Esophagus squamous epithelium (tissue), 5 donors: ENCODE results near the gene GOLGA8J. TPM values are rescaled to one million over a fixed set of nuclear protein-coding genes. Genes with fewer than 3 reads are reported as not detected.
A peak's percentile ranks its signal among the peaks of the same experiment; 100 is the strongest.
"Not testable (repeated sequence)": the region's sequence is repeated elsewhere in the genome, so short reads cannot be mapped to it uniquely, and the experiment has no call there.

Experiments
- DNase-seq: peaks from one replicate; lab custom pipeline; 2025; lab: John Stamatoyannopoulos, UW
- H3K27ac ChIP-seq, 4 donors: fragments of 200-600 bp; sonication (generic); one replicate each; pipeline ENCODE4 v1.5.1; 2016 to 2019; ENCODE audit warnings: mild to moderate bottlenecking in 1 of 4
- H3K27me3 ChIP-seq, 4 donors: fragments of 200-600 bp; sonication (generic); 1 replicate in 3 of 4; 2 replicates in 1 of 4; pipeline versions ENCODE4 v1.5.1 to v1.6.0; 2017 to 2021; ENCODE audit warnings: antibody characterized with exemption in 1 of 4
- H3K36me3 ChIP-seq, 3 donors: fragments of 200-600 bp; sonication (generic); one replicate each; pipeline ENCODE4 v1.5.1; 2016 to 2019
- H3K4me1 ChIP-seq, 3 donors: fragments of 200-600 bp; sonication (generic); one replicate each; pipeline ENCODE4 v1.5.1; 2017 to 2019
- H3K4me3 ChIP-seq, 4 donors: fragments of 200-600 bp; sonication (generic); 1 replicate in 3 of 4; 2 replicates in 1 of 4; pipeline ENCODE4 v1.5.1; 2016 to 2019; ENCODE audit warnings: mild to moderate bottlenecking in 2 of 4, moderate library complexity in 1 of 4
- H3K9me3 ChIP-seq, 3 donors: fragments of 200-600 bp; sonication (generic); one replicate each; pipeline ENCODE4 v1.5.1; 2016 to 2019
- CTCF ChIP-seq, 6 experiments: fragments of 450-650 bp in 4 of 6; fragments of 200-600 bp in 2 of 6; sonication (generic) in 2 of 6; IDR thresholded peaks; one replicate each; pipeline ENCODE4 v1.5.1; 2016 to 2019; ENCODE audit warnings: antibody characterized with exemption in 6 of 6, mild to moderate bottlenecking in 4 of 6, moderate library complexity in 4 of 6
- POLR2A ChIP-seq, 4 donors: fragments of 450-650 bp; IDR thresholded peaks; one replicate each; pipeline ENCODE4 v1.6.1; 2017; ENCODE audit warnings: antibody characterized with exemption in 4 of 4, mild to moderate bottlenecking in 4 of 4, moderate library complexity in 3 of 4
- WGBS, 2 donors: methylation state at CpG; one replicate each; pipeline ENCODE4 v1.1.5; 2018; 5-methylcytosine and 5-hydroxymethylcytosine counted together
- intact Hi-C: fragments of 100-400 bp; cut with DNase I; formaldehyde crosslinking; loops from one replicate; pipeline ENCODE4 v1.15.0; 2022
- total RNA-seq, 4 donors: library from RNA; depleted of rRNA; stranded (reverse); fragments of >200 nt; gene quantifications; one replicate each; pipeline ENCODE4 v1.1.0, GENCODE V29; 2016
- donor health status: DM: yes; HTN: yes; CAD: no.

GOLGA8J gene
- total RNA-seq, 4 donors from 2014 or later = not detected

GRCh38 chr15:30041868-30042267 is 40.9 kb upstream of the GOLGA8J start:
- intact Hi-C loops = no loop called here
- peaks cover 0 to 12% (median 0%) of the 10 kb centered on the region in 4 donors for H3K27me3 ChIP-seq
- no peak overlapping the region for H3K4me3 ChIP-seq
- no peak for DNase-seq
- no peak overlapping the region for H3K27ac ChIP-seq
- no peak for TF ChIP-seq POLR2A (IDR thresholded peaks at IDR 0.05)
- TF ChIP-seq CTCF (IDR thresholded peaks at IDR 0.05) = no peak
- no peaks in the 10 kb centered on the region for H3K9me3 ChIP-seq
- H3K4me1 ChIP-seq = peaks cover 0 to 9% (median 0%) of the 10 kb centered on the region in 3 donors
- H3K36me3 ChIP-seq = no peaks in the 10 kb centered on the region
- 44 to 50% methylated on average over 3 of the region's 3 CpGs for WGBS, 2 donors

- Histone ChIP-seq H3K36me3 (no peaks in the 10 kb centered on the region), H3K27me3 (peaks cover 0 to 16% (median 0%) of the 10 kb centered on the region in 4 donors), H3K4me1 (peaks cover 0 to 9% (median 0%) of the 10 kb centered on the region in 3 donors), H3K27ac (no peak overlapping the region), H3K4me3 (no peak overlapping the region), H3K9me3 (no peaks in the 10 kb centered on the region)
- 42 to 56% methylated on average over 4 of the region's 4 CpGs for WGBS, 2 donors
- DNase-seq = no peak
- TF ChIP-seq CTCF (IDR thresholded peaks at IDR 0.05) = no peak
- no peak for TF ChIP-seq POLR2A (IDR thresholded peaks at IDR 0.05)
- intact Hi-C loops = no loop called here
Observed at GRCh38 chr15:30042556-30042955, 40.2 kb upstream of the GOLGA8J start.

GRCh38 chr15:30043211-30043655 is 39.5 kb upstream of the GOLGA8J start:
- 30 to 35% methylated on average over 2 of the region's 2 CpGs for WGBS, 2 donors
- Histone ChIP-seq H3K4me1 (peaks cover 0 to 9% (median 0%) of the 10 kb centered on the region in 3 donors), H3K9me3 (no peaks in the 10 kb centered on the region), H3K27me3 (peaks cover 0 to 16% (median 0%) of the 10 kb centered on the region in 4 donors), H3K4me3 (no peak overlapping the region), H3K36me3 (no peaks in the 10 kb centered on the region), H3K27ac (no peak overlapping the region)
- intact Hi-C loops = no loop called here
- no peak for DNase-seq
- no peak for TF ChIP-seq POLR2A (IDR thresholded peaks at IDR 0.05)
- TF ChIP-seq CTCF (IDR thresholded peaks at IDR 0.05) = peak in 2 of 6 experiments; percentile 6 to 27

GRCh38 chr15:30044377-30044776 is 38.4 kb upstream of the GOLGA8J start:
- Histone ChIP-seq H3K9me3 (no peaks in the 10 kb centered on the region), H3K4me1 (peaks cover 0 to 9% (median 0%) of the 10 kb centered on the region in 3 donors), H3K27me3 (peaks cover 0 to 16% (median 0%) of the 10 kb centered on the region in 4 donors), H3K36me3 (no peaks in the 10 kb centered on the region), H3K27ac (no peak overlapping the region), H3K4me3 (no peak overlapping the region)
- no peak for DNase-seq
- TF ChIP-seq CTCF (IDR thresholded peaks at IDR 0.05) = no peak
- no peak for TF ChIP-seq POLR2A (IDR thresholded peaks at IDR 0.05)
- intact Hi-C loops = no loop called here
- 82 to 92% methylated on average over 13 of the region's 42 CpGs for WGBS, 2 donors

- DNase-seq, intact Hi-C loops, H3K36me3 ChIP-seq, H3K4me1 ChIP-seq, H3K27ac ChIP-seq, H3K9me3 ChIP-seq, H3K4me3 ChIP-seq: not testable (repeated sequence)
- peaks cover 0 to 16% (median 0%) of the 10 kb centered on the region in 4 donors for H3K27me3 ChIP-seq
- 86 to 93% methylated on average over 14 to 20 of the region's 22 CpGs for WGBS, 2 donors
Observed at GRCh38 chr15:30044826-30045225, 37.9 kb upstream of the GOLGA8J start.

GRCh38 chr15:30045248-30046041 is 37.3 kb upstream of the GOLGA8J start:
- DNase-seq, H3K4me1 ChIP-seq, H3K9me3 ChIP-seq, intact Hi-C loops, H3K4me3 ChIP-seq, H3K36me3 ChIP-seq, H3K27ac ChIP-seq: not testable (repeated sequence)
- WGBS, 2 donors = 51 to 73% methylated on average over 16 to 19 of the region's 26 CpGs
- H3K27me3 ChIP-seq = peaks cover 0 to 16% (median 0%) of the 10 kb centered on the region in 4 donors
